OCI-LY3 (cell line): ENCODE measurements around the gene LPCAT3.

Experiments
- CTCF ChIP-seq: fragments of 200-600, 300-600 bp; sonication (generic); IDR thresholded peaks from 2 replicates; pipeline ENCODE4 v1.5.1; 2014; ENCODE audit warnings: antibody characterized with exemption, low read length, low read depth
- EZH2phosphoT487 ChIP-seq: fragments of 200-600 bp; shearing (Covaris generic); IDR thresholded peaks from 2 replicates; pipeline ENCODE4 v1.6.1; 2018; ENCODE audit warnings: antibody characterized with exemption, mixed run types, low read depth

GRCh38 chr12:6965714-6966113, 52.6 kb downstream of the LPCAT3 start:
- TF ChIP-seq CTCF (no peak), EZH2phosphoT487 (no peak)
